ENCODE measurements around the gene RRP9. TPM values are rescaled to one million over a fixed set of nuclear protein-coding genes. Genes with fewer than 3 reads are reported as not detected.

RRP9 gene
- total and polyA plus RNA-seq, 2 donors from 2014 or later = 17.8 to 18.6 TPM

DNA sequence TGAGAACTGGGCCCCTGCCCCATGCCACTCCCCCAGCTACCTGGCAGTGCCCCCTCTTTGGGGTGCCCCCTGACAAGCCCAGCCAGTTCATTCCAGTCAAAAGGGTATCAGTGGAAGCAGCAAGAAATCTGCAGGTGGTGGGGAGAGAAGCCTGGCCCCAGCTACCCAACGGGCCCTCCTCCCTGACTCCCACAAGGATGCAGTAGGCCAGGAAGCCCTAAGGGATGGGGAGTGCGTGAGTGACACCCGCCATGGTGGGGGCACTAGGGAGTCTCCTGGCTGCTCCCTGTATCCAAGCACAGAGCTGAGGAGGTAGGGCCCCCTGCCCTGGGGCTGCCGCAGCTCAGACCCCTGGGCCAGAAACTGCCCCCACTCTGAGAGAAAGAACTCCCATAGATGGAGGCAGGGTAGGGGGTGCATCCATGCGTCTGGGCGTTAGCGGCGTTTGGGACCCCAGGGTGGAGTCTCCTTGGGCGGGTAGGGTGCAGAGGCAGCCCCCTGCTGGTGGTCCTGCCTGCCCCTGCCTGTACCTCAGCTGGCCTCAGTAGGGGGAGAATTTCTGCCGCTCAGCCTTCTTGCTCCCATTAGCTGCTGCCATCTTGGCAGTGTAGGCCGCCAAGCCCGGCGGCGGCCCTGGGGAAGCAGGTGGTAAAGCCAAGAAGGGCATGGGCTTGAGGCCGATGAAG lies 16.0 kb upstream of the RRP9 start:
- Histone ChIP-seq H3K9ac (ENCODE audit: low read length in 3 of 3) (no peak overlapping the region), H3K9me3 (ENCODE audit: control insufficient read depth in 2 of 3, insufficient read depth in 1 of 3, low read length in 3 of 3) (no peaks in the 10 kb centered on the region), H3K27ac (ENCODE audit: low read depth in 2 of 2, low read length in 2 of 2) (no peak overlapping the region), H3K27me3 (ENCODE audit: control insufficient read depth, insufficient read depth, low read length) (no peaks in the 10 kb centered on the region), H3K4me3 (ENCODE audit: low read length in 3 of 3) (no peak overlapping the region), H3K4me1 (ENCODE audit: control insufficient read depth in 2 of 3, insufficient read depth in 2 of 3, low read depth in 1 of 3, low read length in 3 of 3) (peaks cover 0 to 12% (median 0%) of the 10 kb centered on the region in 3 donors), H3K36me3 (ENCODE audit: control insufficient read depth in 2 of 3, insufficient read depth in 3 of 3, low read length in 3 of 3) (no peaks in the 10 kb centered on the region)
- no peak for DNase-seq
- TF ChIP-seq, protein P1, sequence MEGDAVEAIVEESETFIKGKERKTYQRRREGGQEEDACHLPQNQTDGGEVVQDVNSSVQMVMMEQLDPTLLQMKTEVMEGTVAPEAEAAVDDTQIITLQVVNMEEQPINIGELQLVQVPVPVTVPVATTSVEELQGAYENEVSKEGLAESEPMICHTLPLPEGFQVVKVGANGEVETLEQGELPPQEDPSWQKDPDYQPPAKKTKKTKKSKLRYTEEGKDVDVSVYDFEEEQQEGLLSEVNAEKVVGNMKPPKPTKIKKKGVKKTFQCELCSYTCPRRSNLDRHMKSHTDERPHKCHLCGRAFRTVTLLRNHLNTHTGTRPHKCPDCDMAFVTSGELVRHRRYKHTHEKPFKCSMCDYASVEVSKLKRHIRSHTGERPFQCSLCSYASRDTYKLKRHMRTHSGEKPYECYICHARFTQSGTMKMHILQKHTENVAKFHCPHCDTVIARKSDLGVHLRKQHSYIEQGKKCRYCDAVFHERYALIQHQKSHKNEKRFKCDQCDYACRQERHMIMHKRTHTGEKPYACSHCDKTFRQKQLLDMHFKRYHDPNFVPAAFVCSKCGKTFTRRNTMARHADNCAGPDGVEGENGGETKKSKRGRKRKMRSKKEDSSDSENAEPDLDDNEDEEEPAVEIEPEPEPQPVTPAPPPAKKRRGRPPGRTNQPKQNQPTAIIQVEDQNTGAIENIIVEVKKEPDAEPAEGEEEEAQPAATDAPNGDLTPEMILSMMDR (IDR thresholded peaks at IDR 0.05; ENCODE audit: borderline replicate concordance, extremely low read depth, insufficient read depth) = no peak
- FAIRE-seq = no peak
- intact Hi-C loops (cut with DNase I) = no loop called here

GRCh38 chr3:51955893-51956770 lies 14.4 kb upstream of the RRP9 start:
- no peaks in the 10 kb centered on the region for H3K36me3 ChIP-seq (ENCODE audit: control insufficient read depth in 2 of 3, insufficient read depth in 3 of 3, low read length in 3 of 3)
- intact Hi-C loops (cut with DNase I) = no loop called here
- FAIRE-seq = no peak
- peak overlapping the region; percentile 23 to 36 for H3K27ac ChIP-seq (ENCODE audit: low read depth in 2 of 2, low read length in 2 of 2)
- H3K4me3 ChIP-seq (ENCODE audit: low read length in 3 of 3) = peak overlapping the region in 1 of 3 donors; percentile 43
- TF ChIP-seq, protein P1 (IDR thresholded peaks at IDR 0.05; ENCODE audit: borderline replicate concordance, extremely low read depth, insufficient read depth) = peak; percentile 32
- peaks cover 0 to 12% (median 0%) of the 10 kb centered on the region in 3 donors for H3K4me1 ChIP-seq (ENCODE audit: control insufficient read depth in 2 of 3, insufficient read depth in 2 of 3, low read depth in 1 of 3, low read length in 3 of 3)
- no peaks in the 10 kb centered on the region for H3K9me3 ChIP-seq (ENCODE audit: control insufficient read depth in 2 of 3, insufficient read depth in 1 of 3, low read length in 3 of 3)
- DNase-seq = peak; percentile 78 to 89 (median 86)
- peak overlapping the region in 1 of 3 donors; percentile 35 for H3K9ac ChIP-seq (ENCODE audit: low read length in 3 of 3)
- H3K27me3 ChIP-seq (ENCODE audit: control insufficient read depth, insufficient read depth, low read length) = no peaks in the 10 kb centered on the region

DNA sequence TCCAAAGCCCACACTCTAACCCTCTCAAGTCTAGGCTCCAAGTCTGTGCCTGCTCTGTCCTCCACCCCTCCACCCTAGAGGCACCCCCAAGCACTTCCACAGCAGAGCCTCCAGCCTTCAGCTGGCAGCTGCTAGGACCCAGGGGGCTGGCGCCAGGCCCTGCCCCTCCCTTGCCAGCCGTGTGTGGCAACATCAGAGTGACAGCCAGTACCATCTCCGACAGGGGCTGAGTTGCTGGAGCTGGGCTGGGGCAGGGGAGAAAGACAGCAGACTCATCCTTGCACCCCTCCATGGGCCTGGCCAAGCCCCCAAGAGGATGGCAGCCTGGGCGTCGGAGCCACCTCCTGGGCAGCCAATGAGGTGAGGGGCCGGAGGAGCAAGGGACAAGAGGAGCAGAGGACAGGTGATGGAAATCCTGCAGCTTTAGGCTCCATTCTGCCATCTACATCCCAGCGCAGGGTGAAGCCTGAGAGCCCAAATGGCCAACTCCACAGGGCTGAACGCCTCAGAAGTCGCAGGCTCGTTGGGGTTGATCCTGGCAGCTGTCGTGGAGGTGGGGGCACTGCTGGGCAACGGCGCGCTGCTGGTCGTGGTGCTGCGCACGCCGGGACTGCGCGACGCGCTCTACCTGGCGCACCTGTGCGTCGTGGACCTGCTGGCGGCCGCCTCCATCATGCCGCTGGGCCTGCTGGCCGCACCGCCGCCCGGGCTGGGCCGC lies 13.6 kb upstream of the RRP9 start, which contains the start of gene GPR62:
GPR62 (plus strand) TSS at position 207 of the 718 bp plus-strand sequence; CDS start at position 479, 272 bp downstream.
- H3K4me3 ChIP-seq (ENCODE audit: low read length in 3 of 3) = peak within 1 kb of the TSS in 1 of 3 donors; percentile 43
- no peak for FAIRE-seq

More for the DNA sequence above, 13.6 kb upstream of the RRP9 start, which contains the start of gene GPR62:
- peaks cover 0 to 12% (median 0%) of the 10 kb centered on the region in 3 donors for H3K4me1 ChIP-seq (ENCODE audit: control insufficient read depth in 2 of 3, insufficient read depth in 2 of 3, low read depth in 1 of 3, low read length in 3 of 3)
- DNase-seq = peak in 1 of 5 donors; percentile 75
- intact Hi-C loops (cut with DNase I) = no loop called here
- TF ChIP-seq, protein P1 (IDR thresholded peaks at IDR 0.05; ENCODE audit: borderline replicate concordance, extremely low read depth, insufficient read depth) = no peak
- peak within 1 kb of the TSS in 1 of 2 donors; percentile 23 for H3K27ac ChIP-seq (ENCODE audit: low read depth in 2 of 2, low read length in 2 of 2)
- H3K27me3 ChIP-seq (ENCODE audit: control insufficient read depth, insufficient read depth, low read length) = no peaks in the 10 kb centered on the region
- peak within 1 kb of the TSS in 1 of 3 donors; percentile 35 for H3K9ac ChIP-seq (ENCODE audit: low read length in 3 of 3)
- H3K9me3 ChIP-seq (ENCODE audit: control insufficient read depth in 2 of 3, insufficient read depth in 1 of 3, low read length in 3 of 3) = no peaks in the 10 kb centered on the region
- no peaks in the 10 kb centered on the region for H3K36me3 ChIP-seq (ENCODE audit: control insufficient read depth in 2 of 3, insufficient read depth in 3 of 3, low read length in 3 of 3)

Data from kidney (tissue), 14 donors.